HG02938 (cell line): ENCODE measurements around the gene PNPLA2.

ENCODE experiments used
- ATAC-seq: cut with Tn5 transposase; IDR thresholded peaks from one replicate; pipeline ENCODE4 v1.9.1; 2021; ENCODE audit warnings: mild to moderate bottlenecking, moderate library complexity; ENCODE audit not compliant: unreplicated experiment

The PNPLA2 gene

GRCh38 chr11:855796-856195 lies 37.1 kb downstream of the PNPLA2 start:
- ATAC-seq: no peak

GRCh38 chr11:856397-856796 lies 37.7 kb downstream of the PNPLA2 start:
- no peak for ATAC-seq

- ATAC-seq: no peak
Measured at GRCh38 chr11:858053-858761, 39.5 kb downstream of the PNPLA2 start.

- no peak for ATAC-seq
Measured at GRCh38 chr11:858762-859339, 40.1 kb downstream of the PNPLA2 start.

- no peak for ATAC-seq
Measured at GRCh38 chr11:859394-860131, 40.8 kb downstream of the PNPLA2 start.

GRCh38 chr11:860234-861104 lies 41.8 kb downstream of the PNPLA2 start:
- no peak for ATAC-seq

GRCh38 chr11:861105-861479 lies 42.4 kb downstream of the PNPLA2 start:
- no peak for ATAC-seq

- no peak for ATAC-seq
Measured at GRCh38 chr11:862081-862661, 43.5 kb downstream of the PNPLA2 start.

- no peak for ATAC-seq
Measured at GRCh38 chr11:862696-863022, 43.9 kb downstream of the PNPLA2 start.

- no peak for ATAC-seq
Measured at GRCh38 chr11:863023-863909, 44.6 kb downstream of the PNPLA2 start.

GRCh38 chr11:863910-864827 lies 45.5 kb downstream of the PNPLA2 start:
- ATAC-seq: no peak

GRCh38 chr11:864898-865297 lies 46.2 kb downstream of the PNPLA2 start:
- ATAC-seq: no peak

GRCh38 chr11:865462-866430 lies 47.0 kb downstream of the PNPLA2 start:
- no peak for ATAC-seq

GRCh38 chr11:866481-866880 lies 47.8 kb downstream of the PNPLA2 start:
- no peak for ATAC-seq

- no peak for ATAC-seq
Measured at GRCh38 chr11:867856-868358, 49.2 kb downstream of the PNPLA2 start.

- no peak for ATAC-seq
Measured at GRCh38 chr11:868394-868793, 49.7 kb downstream of the PNPLA2 start.

- no peak for ATAC-seq
Measured at GRCh38 chr11:868802-869201, 50.1 kb downstream of the PNPLA2 start.
